ENCODE results near the gene ABCG4. TPM values are rescaled to one million over a fixed set of nuclear protein-coding genes. Genes with fewer than 3 reads are reported as not detected.
"Not testable (repeated sequence)": the region's sequence is repeated elsewhere in the genome, so short reads cannot be mapped to it uniquely, and the experiment has no call there.

ABCG4 gene
- total RNA-seq: not detected
- 0 to 0.12 reads per million in 2 donors for total RNA-seq

DNA sequence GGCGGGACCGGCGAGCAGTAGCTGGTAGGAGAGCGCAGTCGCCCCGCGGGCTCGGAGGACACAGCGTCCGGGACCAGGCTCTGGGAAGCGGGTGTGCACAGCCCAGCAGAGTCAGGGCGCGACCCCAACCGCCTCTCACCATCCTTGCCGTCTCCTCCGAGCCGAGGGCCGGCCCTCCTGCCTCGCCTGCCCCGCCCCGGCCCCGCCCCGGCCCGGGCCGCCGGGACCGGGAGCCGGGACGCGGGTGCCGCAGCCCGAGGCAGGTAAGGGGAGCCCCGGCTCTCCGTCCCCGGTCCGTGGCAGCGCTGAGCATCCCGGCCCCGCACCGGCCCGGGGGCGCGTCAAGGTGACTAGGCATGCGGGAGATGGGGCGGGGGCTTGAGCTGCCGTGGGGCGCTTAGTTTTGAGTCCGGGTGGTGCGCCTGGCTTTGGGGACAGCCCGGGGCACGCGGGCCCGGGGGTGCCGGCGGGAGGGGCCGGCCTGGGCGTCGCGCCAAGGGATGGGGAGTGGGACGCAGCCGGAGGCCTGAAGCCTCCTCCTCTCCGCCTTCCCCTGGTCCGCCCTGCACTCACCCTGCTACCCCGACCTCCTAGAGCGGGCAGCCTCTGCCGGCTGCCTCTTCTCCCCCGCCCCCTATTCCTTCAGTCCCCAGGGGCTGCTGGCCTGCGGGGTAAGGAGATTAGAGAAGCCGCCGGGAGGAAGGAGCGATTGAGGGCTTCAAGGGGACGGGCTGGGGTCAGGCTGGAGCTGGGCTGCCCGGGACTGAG lies at the start of gene ABCG4:
Gene ABCG4, plus strand, starts transcription at position 35 of the 768 bp plus-strand sequence. CDS start 914 bp downstream, outside the sequence.
- peak within 1 kb of the TSS; percentile 80 for H3K4me3 Mint-ChIP-seq
- H3K27ac Mint-ChIP-seq: no peak within 1 kb of the TSS
- H3K36me3 Mint-ChIP-seq (ENCODE audit: low read depth): no peaks in the 10 kb centered on the region
- H3K27me3 Mint-ChIP-seq: peaks cover 35% of the 10 kb centered on the region
- ATAC-seq: peak; percentile 54
- no peaks in the 10 kb centered on the region for H3K9me3 ChIP-seq (ENCODE audit: control insufficient read depth, low read length, poor library complexity, severe bottlenecking)
- peak in 1 of 3 donors; percentile 24 for DNase-seq
- peaks cover 8% of the 10 kb centered on the region for H3K4me1 Mint-ChIP-seq

DNA sequence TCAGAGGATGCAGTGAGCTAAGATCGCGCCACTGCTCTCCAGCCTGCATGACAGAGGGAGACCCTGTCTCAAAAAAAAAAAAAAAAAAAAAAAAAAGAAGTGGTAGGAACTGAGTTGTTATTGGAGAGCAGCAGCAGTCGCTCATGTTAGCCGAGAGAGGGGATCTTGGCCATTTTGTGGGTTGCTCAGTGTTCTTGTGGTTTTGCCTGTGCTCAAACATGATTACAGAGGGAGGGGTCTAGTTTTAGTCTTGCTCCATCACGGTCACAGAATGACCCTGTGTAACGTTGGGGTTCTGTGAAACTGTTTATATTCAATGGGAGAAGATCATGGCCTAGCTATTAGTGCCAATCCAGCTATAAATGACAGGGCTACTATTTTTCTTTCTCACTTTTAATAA lies 49.1 kb upstream of the ABCG4 start:
- Mint-ChIP-seq H3K36me3 (ENCODE audit: low read depth) (peaks cover 4% of the 10 kb centered on the region), H3K4me3 (peak overlapping the region; percentile 93), H3K27ac (peak overlapping the region; percentile 97), H3K4me1 (peaks cover 32% of the 10 kb centered on the region), H3K27me3 (no peaks in the 10 kb centered on the region)
- ATAC-seq: no peak
- no peak for DNase-seq
- no peaks in the 10 kb centered on the region for H3K9me3 ChIP-seq (ENCODE audit: control insufficient read depth, low read length, poor library complexity, severe bottlenecking)

DNA sequence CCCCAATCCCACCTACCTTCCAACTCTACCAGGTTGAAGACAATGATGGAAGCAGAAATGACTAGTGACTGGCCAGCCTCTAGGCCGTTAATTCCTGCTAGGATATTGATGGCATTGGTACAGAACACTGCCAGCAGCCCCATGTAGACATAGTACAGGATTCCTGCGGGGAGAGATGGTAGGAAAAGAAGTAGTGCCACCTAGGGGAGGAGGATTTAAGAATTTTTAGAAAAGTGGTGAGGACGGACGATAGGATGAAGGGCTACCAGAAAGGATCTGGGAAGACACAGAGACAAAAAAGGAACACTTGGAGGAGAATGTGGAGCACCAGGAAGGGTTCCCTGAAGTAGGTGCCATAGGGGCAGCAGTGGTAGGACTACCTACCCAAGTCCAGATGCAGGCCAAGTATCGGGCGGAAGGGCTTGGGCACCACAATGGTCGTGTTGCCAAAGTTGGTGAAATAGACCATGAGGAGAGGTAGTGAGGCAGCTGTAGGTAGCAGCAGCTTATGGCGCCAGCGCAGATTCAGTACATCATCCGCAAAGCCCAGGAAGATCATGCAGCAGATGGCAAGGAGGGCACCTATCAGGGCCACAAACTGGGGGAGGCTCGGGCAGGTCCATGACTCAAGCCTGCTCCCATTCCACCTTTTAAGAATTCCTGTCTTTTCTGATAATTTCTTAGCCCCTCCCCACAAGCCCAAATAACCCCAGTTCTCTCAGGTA lies 48.4 kb upstream of the ABCG4 start:
- H3K4me3 Mint-ChIP-seq: peak overlapping the region; percentile 93
- DNase-seq: no peak
- no peak for ATAC-seq
- H3K4me1 Mint-ChIP-seq: peaks cover 30% of the 10 kb centered on the region
- peak overlapping the region; percentile 97 for H3K27ac Mint-ChIP-seq
- H3K36me3 Mint-ChIP-seq (ENCODE audit: low read depth): peaks cover 4% of the 10 kb centered on the region
- H3K9me3 ChIP-seq (ENCODE audit: control insufficient read depth, low read length, poor library complexity, severe bottlenecking): no peaks in the 10 kb centered on the region
- no peaks in the 10 kb centered on the region for H3K27me3 Mint-ChIP-seq

DNA sequence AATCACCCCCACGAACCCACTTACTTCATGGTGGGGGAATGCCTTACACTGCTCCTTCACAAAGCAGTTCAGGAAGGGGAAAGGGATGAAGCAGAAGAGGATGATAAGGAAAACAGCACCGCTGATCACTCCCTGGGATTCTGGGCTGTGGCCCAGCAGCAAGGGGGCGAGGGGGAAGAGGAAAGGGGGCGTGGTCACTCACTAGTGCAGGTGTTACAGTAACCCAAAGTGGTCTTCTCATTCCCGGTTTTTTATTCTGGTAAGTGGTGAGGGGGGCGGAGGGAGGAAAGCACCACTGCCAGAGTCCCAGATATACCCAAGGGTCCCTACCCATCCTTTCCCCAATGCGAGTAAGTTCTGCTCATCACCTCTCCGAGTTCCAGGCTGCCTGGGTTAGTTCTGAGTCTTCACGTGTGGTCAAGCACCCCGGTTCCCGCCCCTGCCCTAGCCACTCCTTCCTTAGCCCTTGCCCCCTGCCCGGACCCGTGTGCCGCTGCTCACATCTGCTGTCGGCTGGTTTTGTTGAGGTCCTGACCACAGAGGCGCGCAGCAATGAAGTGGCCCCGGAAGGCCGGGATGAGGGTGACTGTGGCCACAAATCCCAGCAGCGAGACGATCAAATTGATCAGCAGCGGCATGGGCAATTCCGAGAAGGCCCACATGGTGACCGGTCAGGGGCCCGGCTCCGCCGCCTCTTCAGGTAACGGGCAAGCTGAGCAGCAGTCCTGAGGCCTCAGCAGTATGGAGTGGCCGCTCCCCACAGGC lies 47.7 kb upstream of the ABCG4 start:
- ATAC-seq (peak; percentile 2), DNase-seq (no peak)
- peaks cover 28% of the 10 kb centered on the region for H3K4me1 Mint-ChIP-seq
- H3K36me3 Mint-ChIP-seq (ENCODE audit: low read depth): peaks cover 4% of the 10 kb centered on the region
- peak overlapping the region; percentile 93 for H3K4me3 Mint-ChIP-seq
- no peaks in the 10 kb centered on the region for H3K9me3 ChIP-seq (ENCODE audit: control insufficient read depth, low read length, poor library complexity, severe bottlenecking)
- H3K27ac Mint-ChIP-seq: peak overlapping the region; percentile 97
- H3K27me3 Mint-ChIP-seq: no peaks in the 10 kb centered on the region

DNA sequence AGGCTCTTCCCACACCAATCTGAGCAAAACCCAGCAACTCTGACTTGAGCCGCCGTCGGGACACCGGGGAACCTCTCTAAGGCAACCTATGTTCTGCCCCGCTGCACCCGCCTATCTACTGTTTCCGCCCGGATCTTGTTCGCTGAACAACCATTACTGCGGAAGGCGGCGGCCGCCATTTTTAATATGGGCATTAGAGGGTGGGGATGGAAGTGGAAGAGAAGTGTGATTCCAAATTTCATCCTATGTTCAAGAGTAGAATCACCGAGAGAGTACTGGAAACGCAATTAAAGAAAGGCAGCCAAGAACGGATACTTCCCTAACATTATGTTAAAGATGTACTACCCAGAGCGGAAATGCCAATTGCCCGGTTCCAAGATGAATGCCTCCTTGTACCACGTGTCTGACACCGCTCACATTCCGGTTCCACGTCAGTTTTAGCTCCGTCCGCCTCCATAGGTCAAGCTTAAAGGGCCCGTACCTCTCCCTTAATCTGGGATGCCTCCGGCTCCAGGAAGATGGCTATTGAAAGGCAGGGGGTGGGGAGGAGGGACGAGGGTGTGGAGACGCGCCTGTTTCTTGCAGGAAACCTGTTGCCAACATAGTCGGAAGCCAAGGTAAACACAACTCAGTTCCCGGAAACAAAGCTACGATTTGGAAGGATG lies 47.0 kb upstream of the ABCG4 start, which contains the start of gene DPAGT1:
Gene DPAGT1, minus strand, starts transcription at position 95 of the 665 bp plus-strand sequence. CDS start 198 bp downstream, outside the sequence.
- H3K27me3 Mint-ChIP-seq: no peaks in the 10 kb centered on the region
- DNase-seq: peak; percentile 65 to 74 (median 70)
- H3K4me1 Mint-ChIP-seq: peaks cover 32% of the 10 kb centered on the region
- peaks cover under 1% of the 10 kb centered on the region for H3K36me3 Mint-ChIP-seq (ENCODE audit: low read depth)
- ATAC-seq: peak; percentile 88
- no peaks in the 10 kb centered on the region for H3K9me3 ChIP-seq (ENCODE audit: control insufficient read depth, low read length, poor library complexity, severe bottlenecking)
- peak within 1 kb of the TSS; percentile 97 for H3K27ac Mint-ChIP-seq
- peak within 1 kb of the TSS; percentile 93 for H3K4me3 Mint-ChIP-seq

DNA sequence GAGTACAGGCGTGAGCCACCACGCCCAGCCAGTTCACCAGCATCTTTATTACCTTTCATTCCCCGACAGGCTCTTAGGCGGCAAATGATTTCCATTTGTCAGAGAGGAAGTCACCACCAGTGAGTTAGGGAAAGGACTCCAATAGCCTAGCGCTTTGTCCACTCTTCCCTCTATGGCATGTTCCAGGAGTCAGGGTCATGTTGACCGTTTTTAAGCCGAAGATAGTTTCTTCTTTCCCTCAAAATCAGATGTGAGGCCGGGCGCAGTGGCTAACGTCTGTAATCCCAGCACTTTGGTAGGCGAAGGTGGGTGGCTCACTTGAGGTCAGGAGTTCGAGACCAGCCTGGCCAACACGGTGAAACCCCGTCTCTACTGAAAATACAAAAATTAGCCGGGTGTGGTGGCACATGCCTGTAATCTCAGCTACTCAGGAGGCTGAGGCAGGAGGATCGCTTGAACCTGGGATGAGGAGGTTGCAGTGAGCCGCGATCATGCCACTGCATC lies 45.6 kb upstream of the ABCG4 start:
- not testable (repeated sequence) for H3K9me3 ChIP-seq (ENCODE audit: control insufficient read depth, low read length, poor library complexity, severe bottlenecking); ATAC-seq; H3K27me3 Mint-ChIP-seq; DNase-seq; H3K36me3 Mint-ChIP-seq (ENCODE audit: low read depth)
- H3K4me1 Mint-ChIP-seq: peaks cover 33% of the 10 kb centered on the region
- H3K4me3 Mint-ChIP-seq: peak overlapping the region; percentile 93
- H3K27ac Mint-ChIP-seq: peak overlapping the region; percentile 97

DNA sequence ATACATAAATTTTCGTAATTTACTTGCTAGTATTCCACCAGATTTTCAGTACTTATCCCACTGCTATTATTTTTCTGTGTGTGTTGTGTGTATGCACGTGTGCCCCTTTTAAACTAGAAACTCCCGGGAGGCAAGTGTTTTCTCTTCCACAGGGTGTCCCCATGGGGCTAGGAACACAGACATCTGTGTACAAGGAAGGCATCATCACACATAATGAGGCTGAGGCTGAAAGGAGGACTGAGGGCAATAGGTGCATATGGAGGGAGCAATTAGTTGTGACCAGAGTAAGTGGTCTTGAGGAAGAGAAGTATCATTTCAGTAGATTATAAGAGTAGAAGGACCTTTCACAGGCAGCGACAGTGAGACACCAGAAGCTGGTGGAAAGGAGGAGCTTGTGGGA lies 45.1 kb upstream of the ABCG4 start:
- no peak for ATAC-seq
- no peak for DNase-seq
- no peaks in the 10 kb centered on the region for H3K27me3 Mint-ChIP-seq
- H3K9me3 ChIP-seq (ENCODE audit: control insufficient read depth, low read length, poor library complexity, severe bottlenecking): no peaks in the 10 kb centered on the region
- H3K4me3 Mint-ChIP-seq: no peak overlapping the region
- H3K36me3 Mint-ChIP-seq (ENCODE audit: low read depth): no peaks in the 10 kb centered on the region
- peaks cover 38% of the 10 kb centered on the region for H3K4me1 Mint-ChIP-seq
- peak overlapping the region; percentile 97 for H3K27ac Mint-ChIP-seq

DNA sequence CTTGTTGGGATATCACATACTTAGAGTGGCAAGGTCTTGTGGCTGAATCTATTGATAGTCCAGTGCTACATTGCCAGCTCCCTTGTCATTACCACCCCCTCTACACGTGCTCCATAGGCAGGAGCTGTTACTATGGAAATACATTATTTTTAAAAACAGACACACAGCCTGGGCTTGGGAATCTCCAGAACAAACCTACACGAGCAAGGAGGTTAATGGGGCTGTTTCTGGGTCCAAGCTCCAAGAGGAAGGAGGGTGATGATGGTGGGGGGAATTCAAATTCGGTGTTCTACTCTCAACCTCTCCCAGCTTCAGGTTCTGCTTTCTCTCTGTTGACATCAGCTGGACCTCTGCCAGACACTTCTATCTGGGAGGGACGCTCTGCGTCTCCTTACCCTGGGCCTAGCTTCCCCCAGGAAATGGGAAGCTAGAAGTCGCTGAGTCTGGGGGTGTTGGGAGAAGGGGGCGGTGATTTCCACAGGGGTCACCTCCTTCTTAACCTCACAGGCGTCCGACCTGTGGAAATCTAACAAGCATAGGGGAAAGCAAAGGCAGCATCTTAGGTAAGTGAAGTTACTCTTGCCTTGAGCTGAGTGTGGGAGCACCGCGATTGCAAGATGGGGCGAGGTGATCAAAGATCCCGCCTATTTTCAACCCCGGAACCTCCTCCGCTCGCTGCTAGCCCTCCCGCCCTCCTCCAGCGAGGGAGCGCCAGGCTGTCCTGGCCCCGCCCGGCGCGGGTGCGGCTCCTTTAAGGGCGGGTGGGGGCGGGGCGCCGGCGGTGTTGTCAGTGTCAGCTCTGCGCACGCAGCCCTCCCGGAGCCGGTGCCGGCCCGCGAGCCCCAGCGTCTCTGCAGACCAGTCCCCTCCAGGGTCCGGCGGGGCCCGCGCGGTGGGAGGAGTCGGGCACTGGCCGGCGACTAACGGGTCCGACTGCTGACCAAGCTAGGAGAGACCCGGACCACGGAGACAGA lies 42.0 kb upstream of the ABCG4 start, which contains the start of gene C2CD2L:
Gene C2CD2L, plus strand, starts transcription at position 781 of the 974 bp plus-strand sequence. CDS start 398 bp downstream, outside the sequence.
- no peaks in the 10 kb centered on the region for H3K27me3 Mint-ChIP-seq
- DNase-seq: peak; percentile 81 to 90 (median 87)
- no peaks in the 10 kb centered on the region for H3K9me3 ChIP-seq (ENCODE audit: control insufficient read depth, low read length, poor library complexity, severe bottlenecking)
- peak within 1 kb of the TSS; percentile 94 for H3K27ac Mint-ChIP-seq
- peak within 1 kb of the TSS; percentile 94 for H3K4me3 Mint-ChIP-seq
- peak; percentile 88 for ATAC-seq
- H3K4me1 Mint-ChIP-seq: peaks cover 37% of the 10 kb centered on the region
- peaks cover 6% of the 10 kb centered on the region for H3K36me3 Mint-ChIP-seq (ENCODE audit: low read depth)

DNA sequence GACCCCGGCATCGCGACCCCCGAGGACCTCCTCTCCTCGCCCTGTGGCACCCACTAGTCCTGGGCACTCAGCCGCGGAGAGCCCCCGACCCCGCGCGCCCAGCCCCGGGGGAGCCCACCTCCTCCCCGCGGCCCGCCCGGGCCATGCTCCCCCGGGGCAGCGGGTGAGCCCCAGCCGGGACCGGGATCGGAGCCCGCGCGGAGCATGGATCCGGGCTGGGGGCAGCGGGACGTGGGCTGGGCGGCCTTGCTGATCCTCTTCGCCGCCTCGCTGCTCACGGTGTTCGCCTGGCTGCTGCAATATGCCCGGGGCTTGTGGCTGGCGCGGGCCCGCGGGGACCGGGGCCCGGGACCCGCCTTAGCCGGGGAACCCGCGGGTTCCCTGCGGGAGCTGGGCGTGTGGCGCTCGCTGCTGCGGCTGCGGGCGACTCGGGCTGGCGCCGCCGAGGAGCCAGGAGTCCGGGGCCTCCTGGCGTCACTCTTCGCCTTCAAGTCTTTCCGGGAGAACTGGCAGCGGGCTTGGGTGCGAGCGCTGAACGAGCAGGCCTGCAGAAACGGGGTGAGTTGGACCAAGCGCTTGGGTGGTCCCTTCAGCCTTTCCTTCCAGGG lies 41.2 kb upstream of the ABCG4 start:
- Mint-ChIP-seq H3K4me1 (peaks cover 38% of the 10 kb centered on the region), H3K27me3 (no peaks in the 10 kb centered on the region), H3K27ac (peak overlapping the region; percentile 94), H3K4me3 (peak overlapping the region; percentile 94), H3K36me3 (ENCODE audit: low read depth) (peaks cover 6% of the 10 kb centered on the region)
- ATAC-seq: peak; percentile 16
- DNase-seq: peak in 1 of 3 donors; percentile 22
- no peaks in the 10 kb centered on the region for H3K9me3 ChIP-seq (ENCODE audit: control insufficient read depth, low read length, poor library complexity, severe bottlenecking)

DNA sequence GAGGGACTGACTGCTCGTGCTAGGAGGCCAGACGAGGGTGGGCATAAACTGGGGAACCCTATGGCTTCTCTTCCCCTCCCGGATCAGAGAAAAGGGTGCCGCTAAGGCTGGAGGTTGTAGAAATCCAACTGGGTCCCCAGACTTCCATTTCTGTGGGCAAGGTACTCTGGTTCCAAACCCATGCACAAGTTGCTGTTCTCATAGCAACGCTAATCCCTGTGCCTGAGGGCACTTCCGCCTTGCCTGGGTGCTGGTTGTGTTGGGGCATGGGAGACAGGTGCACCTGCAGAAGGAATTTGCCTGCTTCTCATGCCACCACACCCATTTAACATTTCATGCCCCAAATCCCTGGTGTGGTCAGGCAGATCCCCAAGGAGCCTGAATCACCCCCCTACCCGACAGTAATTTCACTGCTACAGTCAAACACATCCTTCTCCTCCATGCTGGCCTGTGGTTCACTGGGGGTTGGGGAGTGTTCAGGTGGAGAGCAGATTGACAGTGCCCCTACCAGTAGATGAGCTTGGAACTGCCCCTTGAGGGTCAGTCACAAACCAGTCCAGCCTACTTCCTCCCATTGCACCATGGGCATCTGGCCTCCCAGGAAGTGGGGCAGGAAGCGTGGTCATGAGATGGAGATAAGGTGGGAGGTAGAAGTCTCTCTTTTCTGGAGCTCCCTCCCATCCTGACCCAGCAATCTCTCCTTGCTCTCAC lies 40.6 kb upstream of the ABCG4 start:
- Mint-ChIP-seq H3K4me1 (peaks cover 38% of the 10 kb centered on the region), H3K27me3 (no peaks in the 10 kb centered on the region)

DNA sequence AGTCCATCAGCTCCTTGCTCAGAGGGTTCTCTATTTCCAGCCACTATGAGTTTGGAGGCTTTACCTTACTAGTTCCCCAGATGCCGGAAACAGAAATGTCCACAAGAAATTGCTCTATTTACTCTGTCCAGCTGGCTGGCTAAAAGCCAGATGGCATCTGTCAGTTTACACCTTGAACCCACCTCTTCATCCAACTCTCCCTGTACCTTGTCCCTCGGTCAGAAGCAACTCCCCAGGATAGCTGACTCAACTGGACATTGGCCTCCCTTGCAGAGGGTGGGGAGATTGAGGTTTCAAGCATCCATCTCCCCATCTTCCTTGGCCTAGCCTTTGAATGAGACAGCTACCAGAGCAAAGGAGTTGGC lies 40.0 kb upstream of the ABCG4 start:
- Mint-ChIP-seq H3K27me3 (no peaks in the 10 kb centered on the region), H3K27ac (peak overlapping the region; percentile 94), H3K4me1 (peaks cover 36% of the 10 kb centered on the region), H3K4me3 (peak overlapping the region; percentile 94), H3K36me3 (ENCODE audit: low read depth) (peaks cover 10% of the 10 kb centered on the region)
- ATAC-seq: no peak
- no peak for DNase-seq
- H3K9me3 ChIP-seq (ENCODE audit: control insufficient read depth, low read length, poor library complexity, severe bottlenecking): no peaks in the 10 kb centered on the region

More for the DNA sequence above, 40.6 kb upstream of the ABCG4 start:
- peak in 1 of 3 donors; percentile 17 for DNase-seq
- Mint-ChIP-seq H3K27ac (peak overlapping the region; percentile 94), H3K36me3 (ENCODE audit: low read depth) (peaks cover 10% of the 10 kb centered on the region), H3K4me3 (peak overlapping the region; percentile 94)
- no peaks in the 10 kb centered on the region for H3K9me3 ChIP-seq (ENCODE audit: control insufficient read depth, low read length, poor library complexity, severe bottlenecking)
- peak; percentile 32 for ATAC-seq

Data from T-helper 17 cell (primary cell).